T-helper 1 cell treated with Interleukin-12 subunit alpha and Interleukin-12 subunit beta and Interleukin-4 antibody, amounts not matched to agents 30 μg/mL and 1 μg/mL, for 36 hours (primary cell): Measurements from ENCODE around the gene AK2.
"Not testable (repeated sequence)": the region's sequence is repeated elsewhere in the genome, so short reads cannot be mapped to it uniquely, and the experiment has no call there.

ENCODE experiments used
- H3K27ac Mint-ChIP-seq: one replicate; pipeline ENCODE4 v1.8.0; 2021; ENCODE audit warnings: mild to moderate bottlenecking, mixed read lengths
- H3K27me3 Mint-ChIP-seq: one replicate; pipeline ENCODE4 v1.8.0; 2021; ENCODE audit warnings: low read depth, mixed read lengths
- H3K36me3 Mint-ChIP-seq: one replicate; pipeline ENCODE4 v1.8.0; 2021; ENCODE audit warnings: low read depth, mixed read lengths
- H3K4me1 Mint-ChIP-seq: one replicate; pipeline ENCODE4 v1.8.0; 2021; ENCODE audit warnings: low read depth, mixed read lengths
- H3K4me3 Mint-ChIP-seq: one replicate; pipeline ENCODE4 v1.8.0; 2021; ENCODE audit warnings: mild to moderate bottlenecking, moderate library complexity, mixed read lengths
- H3K9me3 Mint-ChIP-seq: one replicate; pipeline ENCODE4 v1.8.0; 2021; ENCODE audit warnings: mixed read lengths

Gene AK2

GRCh38 chr1:33036526-33037503 is at the start of gene AK2:
AK2 (minus strand) TSS chr1:33036883; CDS start chr1:33036828, 55 bp downstream.
- peaks cover 46% of the 10 kb centered on the region for H3K4me1 Mint-ChIP-seq
- peak within 1 kb of the TSS; percentile 88 for H3K27ac Mint-ChIP-seq
- peaks cover 17% of the 10 kb centered on the region for H3K36me3 Mint-ChIP-seq
- H3K4me3 Mint-ChIP-seq, result peak within 1 kb of the TSS; percentile 98
- no peaks in the 10 kb centered on the region for H3K27me3 Mint-ChIP-seq
- H3K9me3 Mint-ChIP-seq, result no peaks in the 10 kb centered on the region

- Mint-ChIP-seq H3K36me3 (peaks cover 3% of the 10 kb centered on the region), H3K4me3 (no peak overlapping the region), H3K27ac (no peak overlapping the region), H3K4me1 (peaks cover 37% of the 10 kb centered on the region), H3K27me3 (peaks cover 20% of the 10 kb centered on the region), H3K9me3 (no peaks in the 10 kb centered on the region)
Measured at GRCh38 chr1:33086384-33086850, 49.7 kb upstream of the AK2 start.

GRCh38 chr1:33085332-33085731 is 48.6 kb upstream of the AK2 start:
- Mint-ChIP-seq H3K36me3 (peaks cover 3% of the 10 kb centered on the region), H3K27me3 (peaks cover 20% of the 10 kb centered on the region), H3K9me3 (no peaks in the 10 kb centered on the region), H3K27ac (no peak overlapping the region), H3K4me3 (no peak overlapping the region), H3K4me1 (peaks cover 43% of the 10 kb centered on the region)

- Mint-ChIP-seq H3K4me1 (peaks cover 31% of the 10 kb centered on the region), H3K27ac (peak overlapping the region; percentile 21), H3K4me3 (peak overlapping the region; percentile 63), H3K36me3 (peaks cover 3% of the 10 kb centered on the region), H3K9me3 (no peaks in the 10 kb centered on the region), H3K27me3 (peaks cover 20% of the 10 kb centered on the region)
Measured at GRCh38 chr1:33082575-33083108, 46.0 kb upstream of the AK2 start.

GRCh38 chr1:33081554-33082305 is 45.0 kb upstream of the AK2 start:
- Mint-ChIP-seq H3K4me1 (peaks cover 29% of the 10 kb centered on the region), H3K9me3 (no peaks in the 10 kb centered on the region), H3K27ac (no peak overlapping the region), H3K36me3 (peaks cover 1% of the 10 kb centered on the region), H3K27me3 (peaks cover 20% of the 10 kb centered on the region), H3K4me3 (peak overlapping the region; percentile 80)

- H3K27me3 Mint-ChIP-seq, result peaks cover 20% of the 10 kb centered on the region
Measured at GRCh38 chr1:33080885-33081553, 44.3 kb upstream of the AK2 start, which contains the start of gene AZIN2. AZIN2 (plus strand) TSS chr1:33081153; CDS start chr1:33082250, 1,097 bp downstream.

GRCh38 chr1:33080373-33080772 is 43.7 kb upstream of the AK2 start:
- Mint-ChIP-seq H3K27me3 (peaks cover 20% of the 10 kb centered on the region), H3K27ac (no peak overlapping the region), H3K4me1 (peaks cover 24% of the 10 kb centered on the region), H3K9me3 (no peaks in the 10 kb centered on the region), H3K4me3 (peak overlapping the region; percentile 80), H3K36me3 (no peaks in the 10 kb centered on the region)

More at GRCh38 chr1:33080885-33081553, 44.3 kb upstream of the AK2 start, which contains the start of gene AZIN2:
- H3K27ac Mint-ChIP-seq, result peak within 1 kb of the TSS; percentile 23
- no peaks in the 10 kb centered on the region for H3K36me3 Mint-ChIP-seq
- no peaks in the 10 kb centered on the region for H3K9me3 Mint-ChIP-seq
- H3K4me1 Mint-ChIP-seq, result peaks cover 27% of the 10 kb centered on the region
- H3K4me3 Mint-ChIP-seq, result peak within 1 kb of the TSS; percentile 80

- Mint-ChIP-seq H3K27me3 (peaks cover 14% of the 10 kb centered on the region), H3K9me3 (no peaks in the 10 kb centered on the region), H3K27ac (no peak overlapping the region), H3K4me3 (no peak overlapping the region), H3K36me3 (no peaks in the 10 kb centered on the region), H3K4me1 (peaks cover 20% of the 10 kb centered on the region)
Measured at GRCh38 chr1:33078030-33078591, 41.4 kb upstream of the AK2 start.

GRCh38 chr1:33074193-33074945 is 37.7 kb upstream of the AK2 start:
- Mint-ChIP-seq H3K27ac (no peak overlapping the region), H3K4me1 (peaks cover 2% of the 10 kb centered on the region), H3K9me3 (no peaks in the 10 kb centered on the region), H3K4me3 (no peak overlapping the region), H3K36me3 (no peaks in the 10 kb centered on the region), H3K27me3 (peaks cover 11% of the 10 kb centered on the region)

GRCh38 chr1:33072707-33073106 is 36.0 kb upstream of the AK2 start:
- peaks cover 18% of the 10 kb centered on the region for H3K27me3 Mint-ChIP-seq
- no peak overlapping the region for H3K27ac Mint-ChIP-seq
- no peaks in the 10 kb centered on the region for H3K36me3 Mint-ChIP-seq
- H3K4me3 Mint-ChIP-seq, result no peak overlapping the region
- peaks cover 2% of the 10 kb centered on the region for H3K4me1 Mint-ChIP-seq
- H3K9me3 Mint-ChIP-seq, result peaks cover under 1% of the 10 kb centered on the region

- Mint-ChIP-seq H3K27ac (no peak overlapping the region), H3K36me3 (peaks cover under 1% of the 10 kb centered on the region), H3K4me1 (peaks cover 2% of the 10 kb centered on the region), H3K9me3 (peaks cover 22% of the 10 kb centered on the region), H3K27me3 (peaks cover 26% of the 10 kb centered on the region), H3K4me3 (no peak overlapping the region)
Measured at GRCh38 chr1:33070628-33071027, 33.9 kb upstream of the AK2 start.

- not testable (repeated sequence) for H3K4me1 Mint-ChIP-seq, H3K4me3 Mint-ChIP-seq, H3K27ac Mint-ChIP-seq
- peaks cover 29% of the 10 kb centered on the region for H3K27me3 Mint-ChIP-seq
- peaks cover 45% of the 10 kb centered on the region for H3K9me3 Mint-ChIP-seq
- H3K36me3 Mint-ChIP-seq, result peaks cover 12% of the 10 kb centered on the region
Measured at GRCh38 chr1:33068108-33068507, 31.4 kb upstream of the AK2 start.

GRCh38 chr1:33066477-33066876 is 29.8 kb upstream of the AK2 start:
- not testable (repeated sequence) for H3K4me1 Mint-ChIP-seq, H3K27ac Mint-ChIP-seq, H3K4me3 Mint-ChIP-seq
- peaks cover 58% of the 10 kb centered on the region for H3K9me3 Mint-ChIP-seq
- H3K36me3 Mint-ChIP-seq, result peaks cover 13% of the 10 kb centered on the region
- peaks cover 33% of the 10 kb centered on the region for H3K27me3 Mint-ChIP-seq
